ENCODE measurements around the gene SPRR2B.
"Not testable (repeated sequence)": the region's sequence is repeated elsewhere in the genome, so short reads cannot be mapped to it uniquely, and the experiment has no call there.

SPRR2B gene

GRCh38 chr1:153058826-153059784 lies 12.3 kb downstream of the SPRR2B start:
- H3K27ac ChIP-seq = no peak overlapping the region
- no peak overlapping the region for H3K4me3 ChIP-seq
- TF ChIP-seq CTCF (IDR thresholded peaks at IDR 0.05) = no peak
- DNase-seq (ENCODE audit: low spot score) = no peak

- TF ChIP-seq CTCF (IDR thresholded peaks at IDR 0.05) = no peak
- H3K4me3 ChIP-seq = no peak overlapping the region
- DNase-seq (ENCODE audit: low spot score) = no peak
- no peak overlapping the region for H3K27ac ChIP-seq
Measured at GRCh38 chr1:153058154-153058553, 13.3 kb downstream of the SPRR2B start.

- Histone ChIP-seq H3K27ac (no peak within 1 kb of the TSS), H3K4me3 (no peak within 1 kb of the TSS)
- DNase-seq (ENCODE audit: low spot score) = no peak
- no peak for TF ChIP-seq CTCF (IDR thresholded peaks at IDR 0.05)
Measured at GRCh38 chr1:153057375-153057774, 14.0 kb downstream of the SPRR2B start, which contains the start of gene SPRR2A. TSS of gene SPRR2A (minus strand) at chr1:153057512. CDS start at chr1:153056735, 777 bp downstream.

GRCh38 chr1:153056111-153056510 lies 15.3 kb downstream of the SPRR2B start:
- not testable (repeated sequence) for H3K27ac ChIP-seq

GRCh38 chr1:153049211-153049610 lies 22.2 kb downstream of the SPRR2B start:
- no peak overlapping the region for H3K27ac ChIP-seq
- no peak overlapping the region for H3K4me3 ChIP-seq
- TF ChIP-seq CTCF (IDR thresholded peaks at IDR 0.05) = no peak
- no peak for DNase-seq (ENCODE audit: low spot score)

More at GRCh38 chr1:153056111-153056510, 15.3 kb downstream of the SPRR2B start:
- not testable (repeated sequence) for H3K4me3 ChIP-seq; DNase-seq (ENCODE audit: low spot score)

GRCh38 chr1:153040950-153041631 lies 30.3 kb downstream of the SPRR2B start, which contains the start of gene SPRR2D:
TSS of gene SPRR2D (minus strand) at chr1:153041120. CDS start at chr1:153040346, 774 bp downstream.
- no peak within 1 kb of the TSS for H3K4me3 ChIP-seq
- no peak for TF ChIP-seq CTCF (IDR thresholded peaks at IDR 0.05)
- DNase-seq (ENCODE audit: low spot score) = no peak
- no peak within 1 kb of the TSS for H3K27ac ChIP-seq

- DNase-seq (ENCODE audit: low spot score) = no peak
- no peak overlapping the region for H3K4me3 ChIP-seq
- H3K27ac ChIP-seq = no peak overlapping the region
- TF ChIP-seq CTCF (IDR thresholded peaks at IDR 0.05) = no peak
Measured at GRCh38 chr1:153035211-153035610, 36.2 kb downstream of the SPRR2B start.
